HCT116 (cell line): ENCODE results near the gene NAPA. TPM values are rescaled to one million over a fixed set of nuclear protein-coding genes. Genes with fewer than 3 reads are reported as not detected.

Experiments
- ATAC-seq: fragments of 200-7000 bp; cut with Tn5 transposase; 2 replicates; pipeline ENCODE4 v1.9.1; 2020; ENCODE audit warnings: mild to moderate bottlenecking, moderate library complexity
- BruUV-seq: library from RNA; stranded (reverse); fragments of 400-500 nt; replicated peaks from 2 replicates; lab custom pipeline; 2021; lab: Mats Ljungman, UMichigan
- CTCF ChIA-PET: fragments of 300-600 bp; sonication (Branson Sonifier 250); formaldehyde crosslinking; loops from one replicate; lab custom pipeline; 2021; ENCODE audit warnings: antibody characterized with exemption; lab: Charles Lee
- POLR2A ChIA-PET: fragments of 300-600, 350-600 bp; sonication (Branson Sonifier 250); formaldehyde crosslinking; loops from one replicate; lab custom pipeline; 2021; ENCODE audit warnings: antibody characterized with exemption; lab: Charles Lee
- RAD21 ChIA-PET, 2 experiments: fragments of 300-600 bp; sonication (Branson Sonifier 250); formaldehyde crosslinking; loops; one replicate each; lab custom pipeline; 2023; ENCODE audit warnings: low total read pairs in 2 of 2; ENCODE audit not compliant: uncharacterized antibody in 2 of 2, unreplicated experiment in 2 of 2, low non-redundant PET in 1 of 2; lab: Charles Lee
- DNase-seq: peaks from one replicate; pipeline ENCODE4 v3.0.0-alpha.2; 2010; ENCODE audit warnings: low read depth, low spot score
- H2AFZ ChIP-seq: fragments of 200-600 bp; shearing (Covaris generic), sonication (generic); 2 replicates; pipeline ENCODE4 v1.6.1; 2017; ENCODE audit warnings: low read depth, mixed run types, mixed read lengths, antibody characterized with exemption, low read length; ENCODE audit not compliant: poor library complexity, severe bottlenecking
- H3K27ac ChIP-seq: 2 replicates; pipeline ENCODE4 v1.5.1; 2012; ENCODE audit warnings: low read depth, low read length
- H3K27me3 ChIP-seq: fragments of 200-600 bp; sonication (generic); 2 replicates; pipeline ENCODE4 v1.6.1; 2016; ENCODE audit warnings: mixed run types, low read length, mixed read lengths; ENCODE audit not compliant: insufficient read depth
- H3K36me3 ChIP-seq, 2 experiments: fragments of 200-500 bp in 1 of 2; fragments of 200-600 bp in 1 of 2; sonication (Bioruptor generic) in 1 of 2; sonication (generic) in 1 of 2; 2 replicates each; pipeline versions ENCODE4 v1.5.1 to v1.6.1; 2014 to 2016; ENCODE audit warnings: low read length in 2 of 2, inconsistent platforms in 1 of 2, mixed read lengths in 1 of 2, mixed run types in 1 of 2; ENCODE audit not compliant: insufficient read depth in 2 of 2, control insufficient read depth in 1 of 2
- H3K4me1 ChIP-seq, 2 experiments: fragments of 200-600 bp in 1 of 2; sonication (generic) in 1 of 2; 2 replicates each; pipeline versions ENCODE4 v1.5.1 to v1.6.1; 2012 to 2017; ENCODE audit warnings: low read length in 2 of 2, inconsistent platforms in 1 of 2, mild to moderate bottlenecking in 1 of 2, mixed read lengths in 1 of 2, mixed run types in 1 of 2, moderate library complexity in 1 of 2; ENCODE audit not compliant: insufficient read depth in 2 of 2, control insufficient read depth in 1 of 2
- H3K4me2 ChIP-seq: fragments of 200-600 bp; sonication (generic); 2 replicates; pipeline ENCODE4 v1.6.1; 2017; ENCODE audit warnings: mixed run types, low read length, mixed read lengths
- H3K4me3 ChIP-seq, 2 experiments: fragments of 200-600 bp in 1 of 2; sonication (generic) in 1 of 2; replicated peaks in 1 of 2; 2 replicates each; pipeline ENCODE4 v1.5.1; 2011 to 2016; ENCODE audit warnings: low read length in 2 of 2, control low read depth in 1 of 2, low read depth in 1 of 2, mild to moderate bottlenecking in 1 of 2, mixed read lengths in 1 of 2, mixed run types in 1 of 2
- H3K79me2 ChIP-seq: fragments of 200-600 bp; sonication (generic); 2 replicates; pipeline ENCODE4 v1.6.1; 2017; ENCODE audit warnings: mild to moderate bottlenecking, mixed run types, low read length, moderate library complexity, mixed read lengths; ENCODE audit not compliant: insufficient read depth
- H3K9ac ChIP-seq: fragments of 200-600 bp; sonication (generic); 2 replicates; pipeline ENCODE4 v1.6.1; 2016; ENCODE audit warnings: low read length, mixed read lengths
- H3K9me2 ChIP-seq: fragments of 200-600 bp; sonication (generic), shearing (Covaris generic); 2 replicates; pipeline ENCODE4 v1.6.1; 2017; ENCODE audit warnings: mixed run types, mild to moderate bottlenecking, moderate library complexity; ENCODE audit not compliant: insufficient read depth
- H3K9me3 ChIP-seq, 2 experiments: fragments of 200-500 bp in 1 of 2; fragments of 200-600 bp in 1 of 2; sonication (Bioruptor generic) in 1 of 2; sonication (generic) in 1 of 2; 2 replicates each; pipeline ENCODE4 v1.6.1; 2014 to 2017; ENCODE audit warnings: low read length in 2 of 2, mixed read lengths in 2 of 2, inconsistent platforms in 1 of 2, low read depth in 1 of 2, mild to moderate bottlenecking in 1 of 2, mixed run types in 1 of 2, moderate library complexity in 1 of 2; ENCODE audit not compliant: control insufficient read depth in 1 of 2, insufficient read depth in 1 of 2
- H4K20me1 ChIP-seq: fragments of 200-600 bp; sonication (generic), shearing (Covaris generic); 2 replicates; pipeline ENCODE4 v1.6.1; 2017; ENCODE audit warnings: mixed run types, mild to moderate bottlenecking, moderate library complexity; ENCODE audit not compliant: insufficient read depth
- ATF3 ChIP-seq: IDR thresholded peaks from 2 replicates; pipeline ENCODE4 v1.6.1; 2012
- CBX3 ChIP-seq: IDR thresholded peaks from 2 replicates; pipeline ENCODE4 v1.6.1; 2012; ENCODE audit warnings: low read depth
- EZH2 ChIP-seq: fragments of 200-600 bp; sonication (generic); IDR thresholded peaks from 2 replicates; pipeline ENCODE4 v1.6.1; 2017; ENCODE audit warnings: antibody characterized with exemption, mixed run types
- EZH2phosphoT487 ChIP-seq: fragments of 200-600 bp; IDR thresholded peaks from 2 replicates; pipeline ENCODE4 v1.6.1; 2018; ENCODE audit warnings: antibody characterized with exemption, borderline replicate concordance
- JUND ChIP-seq: IDR thresholded peaks from 2 replicates; pipeline ENCODE4 v1.6.1; 2012
- MAX ChIP-seq: IDR thresholded peaks from 2 replicates; pipeline ENCODE4 v1.6.1; 2012
- RAD21 ChIP-seq: IDR thresholded peaks from 2 replicates; pipeline ENCODE4 v1.6.1; 2012; ENCODE audit warnings: low read depth, mild to moderate bottlenecking
- SIN3A ChIP-seq: IDR thresholded peaks from 2 replicates; pipeline ENCODE4 v1.6.1; 2012; ENCODE audit warnings: low read depth
- ZNF274 ChIP-seq: fragments of 200-500 bp; sonication (Bioruptor generic); IDR thresholded peaks from 2 replicates; pipeline ENCODE4 v1.6.1; 2014; ENCODE audit warnings: mild to moderate bottlenecking, low read depth, low read length, inconsistent platforms
- intact Hi-C: fragments of 100-400 bp; cut with micrococcal nuclease; formaldehyde crosslinking; loops from 2 replicates; pipeline ENCODE4 v1.10.0; 2022
- total RNA-seq: library from RNA; stranded (reverse); gene quantifications from one replicate; pipeline ENCODE4 v1.2.1, GENCODE V29; 2021; ENCODE audit not compliant: unreplicated experiment

NAPA gene
- total RNA-seq, 1 experiment from 2014 or later, result 58.8 TPM

DNA sequence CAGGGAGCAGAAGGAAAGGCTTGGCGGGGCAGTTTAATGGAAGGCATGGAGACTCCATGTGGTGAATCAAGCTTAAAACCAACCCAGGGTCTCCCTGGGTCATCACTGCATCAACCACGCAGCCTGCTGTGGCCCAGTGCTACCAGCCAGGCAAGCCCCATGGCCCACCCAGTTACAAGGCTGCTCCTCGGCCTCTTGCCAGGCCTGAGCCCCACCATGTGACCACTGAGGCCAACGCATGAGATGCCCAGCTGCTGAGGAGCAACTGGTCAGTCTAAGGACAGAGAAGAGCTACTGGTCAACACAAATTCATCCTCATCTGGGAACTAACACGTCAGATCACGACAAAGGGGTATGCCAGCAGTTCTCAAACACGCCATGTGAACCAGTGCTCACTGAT, 15.5 kb downstream of the NAPA start (continued):
- TF ChIP-seq ATF3, result no peak
- TF ChIP-seq JUND, result no peak
- TF ChIP-seq MAX, result no peak
- no peak for TF ChIP-seq SIN3A
- TF ChIP-seq RAD21, result no peak
- TF ChIP-seq EZH2phosphoT487, result no peak
- TF ChIP-seq, all 23 proteins: peak for 0

DNA sequence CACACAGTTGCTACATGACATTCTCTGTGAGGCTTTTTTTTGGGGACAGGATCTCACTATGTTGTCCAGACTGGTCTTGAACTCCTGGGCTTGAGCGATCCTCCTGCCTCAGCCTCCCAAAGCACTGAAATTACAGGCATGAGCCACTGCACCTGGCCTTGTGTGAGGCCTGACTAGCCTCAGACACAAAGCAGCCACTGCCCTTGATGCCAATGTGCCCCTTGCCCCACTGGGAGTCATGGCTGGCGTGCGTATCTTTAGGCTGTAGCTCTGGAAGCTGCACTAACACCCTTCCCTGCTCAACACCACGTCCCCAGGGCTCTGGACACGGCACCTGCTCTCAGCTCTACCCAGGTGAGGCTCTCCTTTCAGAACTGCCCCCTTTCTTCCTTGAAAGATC, 16.3 kb downstream of the NAPA start:
- no peak overlapping the region for H3K4me3 ChIP-seq
- intact Hi-C loops, result no loop called here
- ChIA-PET RAD21 (no interaction called here), POLR2A (interaction anchor here (1.3 to 1.6 kb wide), 2 partner anchors 15 to 17 kb away, joined by 3 to 4 read pairs; partner anchors contain the start of genes KPTN and NAPA), CTCF (interaction anchor here (1.2 kb wide), 1 partner anchor 15 kb away, joined by 4 read pairs; the partner anchor contains the start of gene KPTN)
- TF ChIP-seq CBX3, result no peak
- no peak for TF ChIP-seq EZH2
- TF ChIP-seq ZNF274, result no peak
- no peaks in the 10 kb centered on the region for H3K79me2 ChIP-seq
- H3K36me3 ChIP-seq, result no peaks in the 10 kb centered on the region; a peak in 1 of 4 replicates
- H3K27me3 ChIP-seq, result no peaks in the 10 kb centered on the region
- no peak overlapping the region for H3K4me2 ChIP-seq
- BruUV-seq, result no TSS peak
- H3K4me1 ChIP-seq, result no peaks in the 10 kb centered on the region
- no peak overlapping the region for H2AFZ ChIP-seq
- H4K20me1 ChIP-seq, result no peaks in the 10 kb centered on the region
- no peak overlapping the region for H3K9ac ChIP-seq
- H3K9me2 ChIP-seq, result no peaks in the 10 kb centered on the region
- ATAC-seq, result no peak
- H3K9me3 ChIP-seq, result no peaks in the 10 kb centered on the region
- DNase-seq, result no peak
- H3K27ac ChIP-seq, result no peak overlapping the region
